H1 (cell line): ENCODE results near the gene WSCD1. TPM values are rescaled to one million over a fixed set of nuclear protein-coding genes. Genes with fewer than 3 reads are reported as not detected.

ENCODE experiments used
- CTCF ChIA-PET: fragments of 300-600 bp; sonication (Branson Sonifier 250); formaldehyde crosslinking; loops from one replicate; lab custom pipeline; 2021; ENCODE audit not compliant: partially characterized antibody; lab: Charles Lee
- POLR2A ChIA-PET: fragments of 300-600 bp; sonication (Branson Sonifier 250); formaldehyde crosslinking; loops from one replicate; lab custom pipeline; 2021; ENCODE audit warnings: inconsistent platforms; ENCODE audit not compliant: partially characterized antibody; lab: Charles Lee
- DNase-seq, 2 experiments: peaks; one replicate each; pipeline versions ENCODE4 v3.0.0 to v3.0.0-alpha.2; 2010 to 2022; ENCODE audit warnings: low spot score in 2 of 2, low read depth in 1 of 2, mixed read lengths in 1 of 2
- FAIRE-seq: peaks from 2 replicates; lab custom pipeline; 2011; peaks lifted over from hg19 to GRCh38; lab: Jason Lieb, UNC
- H2AFZ ChIP-seq: 2 replicates; pipeline ENCODE4 v1.8.1; 2012; ENCODE audit warnings: low read length, inconsistent platforms
- H2AK5ac ChIP-seq: 2 replicates; pipeline ENCODE4 v1.6.1; 2013; ENCODE audit warnings: low read depth, low read length
- H2BK120ac ChIP-seq: replicated peaks from 2 replicates; pipeline ENCODE3; 2013; ENCODE audit warnings: low read depth, low read length, inconsistent platforms
- H2BK12ac ChIP-seq: 2 replicates; pipeline ENCODE4 v1.6.1; 2013; ENCODE audit warnings: low read depth, low read length
- H2BK15ac ChIP-seq: 2 replicates; pipeline ENCODE4 v1.6.1; 2013; ENCODE audit warnings: low read length
- H2BK20ac ChIP-seq: 2 replicates; pipeline ENCODE4 v1.6.1; 2013; ENCODE audit warnings: low read length
- H2BK5ac ChIP-seq: 2 replicates; pipeline ENCODE4 v1.6.1; 2013; ENCODE audit warnings: low read depth, low read length
- H3K14ac ChIP-seq: 2 replicates; pipeline ENCODE4 v1.6.1; 2013; ENCODE audit warnings: inconsistent platforms; ENCODE audit not compliant: insufficient read length
- H3K18ac ChIP-seq: 2 replicates; pipeline ENCODE4 v1.6.1; 2013; ENCODE audit warnings: low read length; ENCODE audit errors: extremely low read depth
- H3K23ac ChIP-seq: 2 replicates; pipeline ENCODE4 v1.6.1; 2013; ENCODE audit warnings: inconsistent platforms; ENCODE audit not compliant: insufficient read length
- H3K23me2 ChIP-seq: 2 replicates; pipeline ENCODE4 v1.6.1; 2013; ENCODE audit warnings: low read depth, low read length
- H3K27ac ChIP-seq: 2 replicates; pipeline ENCODE4 v1.6.1; 2011; ENCODE audit warnings: low read depth, low read length, inconsistent platforms
- H3K27me3 ChIP-seq, 4 experiments: replicated peaks in 1 of 4; 1 replicate in 1 of 4; 2 replicates in 3 of 4; pipeline versions ENCODE4 v1.6.1 to v1.8.1; 2011 to 2013; ENCODE audit warnings: low read length in 3 of 4, mild to moderate bottlenecking in 3 of 4, inconsistent platforms in 2 of 4, mixed read lengths in 2 of 4, moderate library complexity in 1 of 4; ENCODE audit not compliant: control insufficient read depth in 3 of 4, insufficient read depth in 3 of 4; ENCODE audit errors: extremely low read depth in 1 of 4
- H3K36me3 ChIP-seq, 4 experiments: 2 replicates each; pipeline versions ENCODE4 v1.6.1 to v1.8.1; 2011 to 2013; ENCODE audit warnings: mild to moderate bottlenecking in 4 of 4, low read length in 3 of 4, moderate library complexity in 2 of 4, control low read depth in 1 of 4, inconsistent platforms in 1 of 4; ENCODE audit not compliant: insufficient read depth in 4 of 4, control insufficient read depth in 2 of 4
- H3K4ac ChIP-seq: replicated peaks from 2 replicates; pipeline ENCODE3; 2013; ENCODE audit warnings: low read length, low read depth, mixed read lengths, inconsistent platforms; ENCODE audit not compliant: insufficient read length
- H3K4me1 ChIP-seq, 4 experiments: replicated peaks in 1 of 4; 1 replicate in 1 of 4; 2 replicates in 3 of 4; pipeline versions ENCODE4 v1.6.1 to v1.8.1; 2011 to 2013; ENCODE audit warnings: low read length in 3 of 4, inconsistent platforms in 2 of 4, mixed read lengths in 1 of 4; ENCODE audit not compliant: insufficient read depth in 4 of 4, control insufficient read depth in 3 of 4
- H3K4me2 ChIP-seq, 2 experiments: 2 replicates each; pipeline versions ENCODE4 v1.6.1 to v1.8.1; 2011 to 2013; ENCODE audit warnings: low read depth in 2 of 2, low read length in 2 of 2, control low read depth in 1 of 2, inconsistent platforms in 1 of 2, mild to moderate bottlenecking in 1 of 2; ENCODE audit not compliant: insufficient read depth in 1 of 2
- H3K4me3 ChIP-seq, 4 experiments: fragments of 200-600, 300-600 bp in 1 of 4; sonication (generic), shearing (Covaris generic), sonication (Bioruptor Twin) in 1 of 4; 2 replicates each; pipeline versions ENCODE4 v1.5.1 to v1.8.1; 2011 to 2016; ENCODE audit warnings: low read length in 4 of 4, low read depth in 3 of 4, control low read depth in 2 of 4, inconsistent platforms in 2 of 4, mild to moderate bottlenecking in 2 of 4, mixed read lengths in 1 of 4, moderate library complexity in 1 of 4; ENCODE audit not compliant: insufficient read depth in 2 of 4; ENCODE audit errors: extremely low read depth in 1 of 4
- H3K56ac ChIP-seq: replicated peaks from 2 replicates; pipeline ENCODE3; 2013; ENCODE audit warnings: low read depth, mild to moderate bottlenecking, mixed read lengths, low read length, inconsistent platforms; ENCODE audit not compliant: insufficient read length
- H3K79me1 ChIP-seq: 2 replicates; pipeline ENCODE4 v1.6.1; 2013; ENCODE audit warnings: low read depth, low read length, control low read depth
- H3K79me2 ChIP-seq, 2 experiments: 2 replicates each; pipeline versions ENCODE4 v1.6.1 to v1.8.1; 2012 to 2013; ENCODE audit warnings: low read length in 2 of 2, mild to moderate bottlenecking in 2 of 2, inconsistent platforms in 1 of 2; ENCODE audit not compliant: insufficient read depth in 2 of 2, control insufficient read depth in 1 of 2
- H3K9ac ChIP-seq, 4 experiments: replicated peaks in 1 of 4; 1 replicate in 1 of 4; 2 replicates in 3 of 4; pipeline versions ENCODE4 v1.6.1 to v1.8.1; 2011 to 2013; ENCODE audit warnings: low read depth in 3 of 4, low read length in 3 of 4, control low read depth in 2 of 4, mild to moderate bottlenecking in 2 of 4, moderate library complexity in 2 of 4, inconsistent platforms in 1 of 4; ENCODE audit errors: extremely low read depth in 1 of 4
- H3K9me3 ChIP-seq, 2 experiments: 2 replicates each; pipeline versions ENCODE4 v1.6.1 to v1.8.1; 2012 to 2013; ENCODE audit warnings: mild to moderate bottlenecking in 2 of 2, moderate library complexity in 2 of 2, control low read depth in 1 of 2, inconsistent platforms in 1 of 2, low read depth in 1 of 2, low read length in 1 of 2, mixed read lengths in 1 of 2; ENCODE audit not compliant: insufficient read depth in 2 of 2
- H4K20me1 ChIP-seq, 2 experiments: replicated peaks in 1 of 2; 2 replicates each; pipeline versions ENCODE3 to v1.8.1; 2011 to 2013; ENCODE audit warnings: inconsistent platforms in 2 of 2, low read length in 2 of 2, mild to moderate bottlenecking in 1 of 2; ENCODE audit not compliant: insufficient read depth in 2 of 2, control insufficient read depth in 1 of 2
- H4K5ac ChIP-seq: 2 replicates; pipeline ENCODE4 v1.6.1; 2013; ENCODE audit warnings: low read length, low read depth, mixed read lengths, inconsistent platforms; ENCODE audit not compliant: insufficient read length
- H4K8ac ChIP-seq: 2 replicates; pipeline ENCODE4 v1.8.0; 2013; ENCODE audit warnings: mild to moderate bottlenecking, moderate library complexity, low read length, inconsistent platforms; ENCODE audit not compliant: insufficient read depth; ENCODE audit errors: extremely low read depth
- H4K91ac ChIP-seq: replicated peaks from 2 replicates; pipeline ENCODE3; 2013; ENCODE audit warnings: low read length, mixed read lengths, inconsistent platforms; ENCODE audit not compliant: insufficient read length
- WGBS, 2 experiments: shearing (Covaris generic) in 1 of 2; methylation state at CpG; one replicate each; pipeline versions ENCODE4 v1.1.6 to v1.1.7; 2013 to 2015; ENCODE audit warnings: low lambda C conversion rate in 2 of 2, mixed read lengths in 2 of 2, inconsistent platforms in 1 of 2, low coverage in 1 of 2, missing lambda C conversion rate in 1 of 2; ENCODE audit not compliant: insufficient replicate concordance in 2 of 2, insufficient coverage in 1 of 2, insufficient read length in 1 of 2; ENCODE audit errors: extremely low coverage in 1 of 2, missing lambda C conversion rate in 1 of 2; 5-methylcytosine and 5-hydroxymethylcytosine counted together
- polyA plus RNA-seq, 7 experiments: library from polyadenylated mRNA; depleted of rRNA in 3 of 7; stranded (reverse) in 5 of 7; unstranded in 2 of 7; fragments of >200 nt in 5 of 7; fragments of 200-250 nt in 2 of 7; gene quantifications; 1 replicate in 5 of 7; 2 replicates in 1 of 7; 4 replicates in 1 of 7; pipeline versions ENCODE4 v1.2.1 to v1.2.3, GENCODE V29; 2011 to 2013; ENCODE audit warnings: missing spikeins in 2 of 7, mixed read lengths in 2 of 7
- total RNA-seq: library from RNA; stranded (reverse); fragmentation: NEBNext Ultra II Directional; extraction: Animal tissue kit (Norgen Biotek cat#: 25700); gene quantifications from 2 replicates; pipeline ENCODE4 v1.2.1, GENCODE V29; 2021

The WSCD1 gene
- total and polyA plus RNA-seq, 2 of the 8 experiments (the other 6 are each of a cell fraction or from before 2014, with no cell fraction given): 21.9 to 39.0 TPM

DNA sequence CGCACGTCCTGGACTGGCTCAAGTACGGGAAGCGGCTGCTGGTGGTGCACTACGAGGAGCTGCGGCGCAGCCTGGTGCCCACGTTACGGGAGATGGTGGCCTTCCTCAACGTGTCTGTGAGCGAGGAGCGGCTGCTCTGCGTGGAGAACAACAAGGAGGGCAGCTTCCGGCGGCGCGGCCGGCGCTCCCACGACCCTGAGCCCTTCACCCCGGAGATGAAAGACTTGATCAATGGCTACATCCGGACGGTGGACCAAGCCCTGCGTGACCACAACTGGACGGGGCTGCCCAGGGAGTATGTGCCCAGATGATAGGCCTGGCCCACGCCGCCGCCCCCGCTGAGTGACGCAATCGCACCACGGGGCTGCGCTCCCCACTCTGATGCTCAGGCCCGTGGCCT, 50.2 kb downstream of the WSCD1 start:
- Histone ChIP-seq H4K8ac (no peak overlapping the region; the same call in 1 of the 2 replicates), H3K56ac (no peak overlapping the region), H2BK5ac (no peak overlapping the region; the same call in 1 of the 2 replicates), H2AK5ac (no peak overlapping the region), H2BK20ac (no peak overlapping the region), H3K27me3 (no peaks in the 10 kb centered on the region), H2BK12ac (no peak overlapping the region), H3K14ac (no peak overlapping the region), H3K23me2 (no peaks in the 10 kb centered on the region), H3K4me3 (no peak overlapping the region), H2BK120ac (no peak overlapping the region), H2BK15ac (no peak overlapping the region), H3K79me1 (no peaks in the 10 kb centered on the region), H2AFZ (no peak overlapping the region), H3K4me2 (no peak overlapping the region), H3K9ac (no peak overlapping the region), H3K4ac (no peak overlapping the region), H3K23ac (no peak overlapping the region), H3K36me3 (peaks cover 0 to 23% (median 8%) of the 10 kb centered on the region in 4 experiments; a peak in 4 of 8 replicates), H3K79me2 (no peaks in the 10 kb centered on the region), H3K27ac (no peak overlapping the region), H3K9me3 (peaks cover 0 to 7% of the 10 kb centered on the region in 2 experiments; a peak in 2 of 4 replicates), H4K5ac (no peak overlapping the region), H3K4me1 (no peaks in the 10 kb centered on the region), H4K20me1 (no peaks in the 10 kb centered on the region), H4K91ac (no peak overlapping the region), H3K18ac (no peak overlapping the region)
- no peak for FAIRE-seq
- no peak for DNase-seq
- CTCF ChIA-PET: no interaction called here
- POLR2A ChIA-PET: no interaction called here
- 98% methylated on average over 25 of the region's 34 CpGs; no CpG with 5 or more reads in 1 of the 2 experiments for WGBS, 2 experiments
